Progenitor cell of endocrine pancreas (in vitro differentiated cells): ENCODE measurements around the gene LRP5. TPM values are rescaled to one million over a fixed set of nuclear protein-coding genes. Genes with fewer than 3 reads are reported as not detected.

Source experiments
- DNase-seq: peaks from one replicate; pipeline ENCODE4 v3.0.0; 2021; ENCODE audit warnings: low spot score; ENCODE audit not compliant: unreplicated experiment
- H3K27ac Mint-ChIP-seq: 2 replicates; pipeline ENCODE4 v1.8.0; 2021; ENCODE audit warnings: mild to moderate bottlenecking, moderate library complexity, mixed read lengths
- H3K27me3 Mint-ChIP-seq: 2 replicates; pipeline ENCODE4 v1.8.0; 2021; ENCODE audit warnings: mixed read lengths
- H3K36me3 Mint-ChIP-seq: 2 replicates; pipeline ENCODE4 v1.8.0; 2022; ENCODE audit warnings: mixed read lengths; ENCODE audit not compliant: insufficient read depth
- H3K4me1 Mint-ChIP-seq: 2 replicates; pipeline ENCODE4 v1.8.0; 2021; ENCODE audit warnings: low read depth, mixed read lengths
- H3K4me3 Mint-ChIP-seq: 2 replicates; pipeline ENCODE4 v1.8.0; 2021; ENCODE audit warnings: low read depth, mild to moderate bottlenecking, moderate library complexity, mixed read lengths
- H3K9me3 Mint-ChIP-seq: 2 replicates; pipeline ENCODE4 v1.8.0; 2021; ENCODE audit warnings: low read depth, mixed read lengths
- CTCF ChIP-seq: fragments of 200-600 bp; sonication (generic); IDR thresholded peaks from one replicate; pipeline ENCODE4 v1.5.0; 2021; ENCODE audit warnings: antibody characterized with exemption, mild to moderate bottlenecking; ENCODE audit not compliant: unreplicated experiment
- total RNA-seq: library from RNA; stranded (reverse); gene quantifications from 2 replicates; pipeline ENCODE4 v1.2.1, GENCODE V29; 2021

The LRP5 gene
- total RNA-seq, 1 donor from 2014 or later, result 115 TPM

- no peak for DNase-seq
- Mint-ChIP-seq H3K27me3 (no peaks in the 10 kb centered on the region), H3K4me1 (peaks cover 8% of the 10 kb centered on the region), H3K36me3 (peaks cover 30% of the 10 kb centered on the region), H3K27ac (peak overlapping the region; percentile 0), H3K4me3 (no peak overlapping the region), H3K9me3 (no peaks in the 10 kb centered on the region)
- no peak for TF ChIP-seq CTCF
Observed at GRCh38 chr11:68406324-68407313, 94.2 kb downstream of the LRP5 start.

DNA sequence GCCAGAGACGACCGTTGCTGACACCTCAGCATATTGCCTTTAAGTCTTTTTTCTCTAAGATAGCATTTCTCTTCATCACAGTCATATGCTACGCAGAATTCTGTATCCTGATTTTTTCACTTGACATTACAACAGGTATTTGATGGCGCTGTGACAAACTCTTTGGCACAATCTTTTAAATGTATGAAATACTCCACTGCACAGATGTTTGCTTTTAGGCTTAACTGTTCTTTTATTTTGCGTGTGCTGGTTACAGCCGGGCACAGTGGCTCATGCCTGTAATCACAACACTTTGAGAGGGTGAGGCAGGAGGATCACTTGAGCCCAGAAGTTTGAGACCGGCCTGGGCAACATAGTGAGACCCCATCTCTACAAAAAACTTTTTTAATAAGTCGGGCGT is 96.1 kb downstream of the LRP5 start:
- H3K4me1 Mint-ChIP-seq, result peaks cover 8% of the 10 kb centered on the region
- peak overlapping the region; percentile 75 for H3K27ac Mint-ChIP-seq
- H3K27me3 Mint-ChIP-seq, result no peaks in the 10 kb centered on the region
- H3K9me3 Mint-ChIP-seq, result no peaks in the 10 kb centered on the region
- no peak for TF ChIP-seq CTCF
- H3K36me3 Mint-ChIP-seq, result peaks cover 29% of the 10 kb centered on the region
- no peak for DNase-seq
- no peak overlapping the region for H3K4me3 Mint-ChIP-seq

- Mint-ChIP-seq H3K4me1 (peaks cover 8% of the 10 kb centered on the region), H3K9me3 (no peaks in the 10 kb centered on the region), H3K4me3 (no peak overlapping the region), H3K27me3 (no peaks in the 10 kb centered on the region), H3K27ac (no peak overlapping the region), H3K36me3 (peaks cover 24% of the 10 kb centered on the region)
- no peak for TF ChIP-seq CTCF
- DNase-seq, result no peak
Observed at GRCh38 chr11:68409748-68410344, 97.5 kb downstream of the LRP5 start.

GRCh38 chr11:68411501-68411991 is 99.2 kb downstream of the LRP5 start:
- no peak for TF ChIP-seq CTCF
- Mint-ChIP-seq H3K4me1 (peaks cover 4% of the 10 kb centered on the region), H3K36me3 (peaks cover 21% of the 10 kb centered on the region), H3K27ac (no peak overlapping the region), H3K27me3 (no peaks in the 10 kb centered on the region), H3K4me3 (no peak overlapping the region), H3K9me3 (no peaks in the 10 kb centered on the region)
- no peak for DNase-seq
